ENCODE measurements around the gene PTMS. TPM values are rescaled to one million over a fixed set of nuclear protein-coding genes. Genes with fewer than 3 reads are reported as not detected.

The PTMS gene
- total RNA-seq, 1 experiment from 2014 or later: 633 TPM

DNA sequence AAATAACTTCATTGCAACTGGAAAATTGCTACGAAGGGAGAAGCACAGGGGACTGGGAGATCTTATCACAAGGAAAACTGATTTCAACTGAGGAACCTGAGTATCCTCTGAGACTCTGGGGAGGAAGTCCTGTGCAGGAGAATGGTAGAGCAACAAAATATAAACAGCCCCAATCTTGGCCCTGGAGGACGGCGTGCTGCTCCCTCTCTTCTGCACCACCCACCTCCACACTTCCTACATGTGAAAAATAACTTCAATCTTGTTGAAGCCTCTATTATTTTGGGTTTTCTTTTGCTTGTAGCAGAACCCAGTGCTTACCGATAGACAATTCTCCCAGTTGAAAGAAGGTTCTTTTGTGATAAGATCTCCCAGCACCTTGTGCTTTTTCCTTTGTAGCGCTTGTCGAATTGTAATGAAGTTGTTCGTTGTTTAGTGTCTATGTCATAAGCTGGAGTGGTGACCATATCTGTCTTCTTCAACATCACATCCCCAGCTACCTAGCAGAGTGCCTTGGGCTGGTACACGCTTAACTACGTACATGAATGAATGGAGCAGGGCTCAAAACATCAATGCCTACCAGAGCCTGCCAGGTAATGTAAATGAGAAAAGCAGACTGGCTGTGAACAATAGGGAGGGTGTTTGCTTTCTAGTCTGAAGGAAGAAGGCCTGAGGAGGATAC lies 20.4 kb downstream of the PTMS start:
- POLR2A ChIA-PET (ENCODE audit: unreplicated experiment): interaction anchor here (0.6 kb wide), 2 partner anchors 21 to 335 kb away, joined by 3 read pairs; partner anchors contain the start of genes PTMS and TAPBPL

DNA sequence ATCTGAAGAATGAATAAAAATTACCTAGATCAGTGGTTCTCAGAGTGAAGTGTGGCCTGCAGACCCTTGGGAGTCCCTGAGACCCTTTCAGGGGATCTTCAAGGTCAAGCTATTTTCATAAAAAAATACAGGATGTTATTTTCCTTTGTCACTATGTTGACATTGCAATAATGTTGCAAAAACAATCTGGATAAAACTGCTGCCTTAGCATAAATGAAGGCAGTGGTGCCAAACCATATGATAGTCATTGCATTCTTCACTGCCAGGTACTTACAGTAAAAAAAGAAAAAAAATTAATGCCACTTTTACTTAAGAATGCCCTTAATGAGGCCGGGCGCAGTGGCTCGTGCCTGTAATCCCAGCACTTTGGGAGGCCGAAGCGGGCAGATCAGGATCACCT lies 21.1 kb downstream of the PTMS start:
- H3K9me3 ChIP-seq (ENCODE audit: insufficient read depth, low read depth): no peaks in the 10 kb centered on the region
- H3K27me3 ChIP-seq (ENCODE audit: insufficient read depth, low read depth): peaks cover 8% of the 10 kb centered on the region; the same call in 1 of the 2 replicates
- H3K4me1 ChIP-seq (replicated peaks; ENCODE audit: insufficient read depth): no peaks in the 10 kb centered on the region
- H3K79me2 ChIP-seq (ENCODE audit: low read depth): no peaks in the 10 kb centered on the region
- CTCF ChIA-PET: interaction anchor here (0.6 kb wide), 1 partner anchor 105 kb away, joined by 3 read pairs; no protein-coding TSS in a partner anchor
- no peaks in the 10 kb centered on the region for H3K9me2 ChIP-seq (ENCODE audit: insufficient read depth)
- DNase-seq: no peak
- no peak for TF ChIP-seq EZH2 (IDR thresholded peaks at IDR 0.05; ENCODE audit: low read depth)
- TF ChIP-seq, protein P1, sequence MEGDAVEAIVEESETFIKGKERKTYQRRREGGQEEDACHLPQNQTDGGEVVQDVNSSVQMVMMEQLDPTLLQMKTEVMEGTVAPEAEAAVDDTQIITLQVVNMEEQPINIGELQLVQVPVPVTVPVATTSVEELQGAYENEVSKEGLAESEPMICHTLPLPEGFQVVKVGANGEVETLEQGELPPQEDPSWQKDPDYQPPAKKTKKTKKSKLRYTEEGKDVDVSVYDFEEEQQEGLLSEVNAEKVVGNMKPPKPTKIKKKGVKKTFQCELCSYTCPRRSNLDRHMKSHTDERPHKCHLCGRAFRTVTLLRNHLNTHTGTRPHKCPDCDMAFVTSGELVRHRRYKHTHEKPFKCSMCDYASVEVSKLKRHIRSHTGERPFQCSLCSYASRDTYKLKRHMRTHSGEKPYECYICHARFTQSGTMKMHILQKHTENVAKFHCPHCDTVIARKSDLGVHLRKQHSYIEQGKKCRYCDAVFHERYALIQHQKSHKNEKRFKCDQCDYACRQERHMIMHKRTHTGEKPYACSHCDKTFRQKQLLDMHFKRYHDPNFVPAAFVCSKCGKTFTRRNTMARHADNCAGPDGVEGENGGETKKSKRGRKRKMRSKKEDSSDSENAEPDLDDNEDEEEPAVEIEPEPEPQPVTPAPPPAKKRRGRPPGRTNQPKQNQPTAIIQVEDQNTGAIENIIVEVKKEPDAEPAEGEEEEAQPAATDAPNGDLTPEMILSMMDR (conservative IDR thresholded peaks at IDR 0.05): no peak
- POLR2A ChIA-PET (ENCODE audit: unreplicated experiment): interaction anchor here (0.6 kb wide), 2 partner anchors 21 to 335 kb away, joined by 3 read pairs; partner anchors contain the start of genes PTMS and TAPBPL
- no peak overlapping the region for H3K4me2 ChIP-seq
- H3F3A ChIP-seq (ENCODE audit: insufficient read depth, low read depth): 0 out of 2 replicates have a peak, but pooled peaks cover 2% of the 10 kb centered on the region
- H3K27ac ChIP-seq: no peak overlapping the region
- H4K20me1 ChIP-seq (ENCODE audit: insufficient read depth): no peaks in the 10 kb centered on the region
- no peak overlapping the region for H2AFZ ChIP-seq
- H3K4me3 ChIP-seq: no peak overlapping the region
- H3K36me3 ChIP-seq (ENCODE audit: low read depth): no peaks in the 10 kb centered on the region
- BruUV-seq (replicated peaks): no TSS peak
- intact Hi-C loops (cut with micrococcal nuclease; ENCODE audit: unreplicated experiment): no loop called here

More for the DNA sequence above, 20.4 kb downstream of the PTMS start:
- TF ChIP-seq, protein P1 (conservative IDR thresholded peaks at IDR 0.05): no peak
- TF ChIP-seq EZH2 (IDR thresholded peaks at IDR 0.05; ENCODE audit: low read depth): no peak
- no peak for DNase-seq
- no peak overlapping the region for H3K27ac ChIP-seq
- no peaks in the 10 kb centered on the region for H3K9me2 ChIP-seq (ENCODE audit: insufficient read depth)
- no peaks in the 10 kb centered on the region for H3K36me3 ChIP-seq (ENCODE audit: low read depth)
- H3K4me3 ChIP-seq: no peak overlapping the region
- intact Hi-C loops (cut with micrococcal nuclease; ENCODE audit: unreplicated experiment): no loop called here
- H3F3A ChIP-seq (ENCODE audit: insufficient read depth, low read depth): 0 out of 2 replicates have a peak, but pooled peaks cover 2% of the 10 kb centered on the region
- H2AFZ ChIP-seq: no peak overlapping the region
- H3K79me2 ChIP-seq (ENCODE audit: low read depth): no peaks in the 10 kb centered on the region
- H3K4me2 ChIP-seq: no peak overlapping the region
- CTCF ChIA-PET: interaction anchor here (0.6 kb wide), 1 partner anchor 105 kb away, joined by 3 read pairs; no protein-coding TSS in a partner anchor
- no TSS peak for BruUV-seq (replicated peaks)
- no peaks in the 10 kb centered on the region for H4K20me1 ChIP-seq (ENCODE audit: insufficient read depth)
- H3K9me3 ChIP-seq (ENCODE audit: insufficient read depth, low read depth): no peaks in the 10 kb centered on the region
- H3K27me3 ChIP-seq (ENCODE audit: insufficient read depth, low read depth): 0 out of 2 replicates have a peak, but pooled peaks cover under 1% of the 10 kb centered on the region
- H3K4me1 ChIP-seq (replicated peaks; ENCODE audit: insufficient read depth): no peaks in the 10 kb centered on the region

DNA sequence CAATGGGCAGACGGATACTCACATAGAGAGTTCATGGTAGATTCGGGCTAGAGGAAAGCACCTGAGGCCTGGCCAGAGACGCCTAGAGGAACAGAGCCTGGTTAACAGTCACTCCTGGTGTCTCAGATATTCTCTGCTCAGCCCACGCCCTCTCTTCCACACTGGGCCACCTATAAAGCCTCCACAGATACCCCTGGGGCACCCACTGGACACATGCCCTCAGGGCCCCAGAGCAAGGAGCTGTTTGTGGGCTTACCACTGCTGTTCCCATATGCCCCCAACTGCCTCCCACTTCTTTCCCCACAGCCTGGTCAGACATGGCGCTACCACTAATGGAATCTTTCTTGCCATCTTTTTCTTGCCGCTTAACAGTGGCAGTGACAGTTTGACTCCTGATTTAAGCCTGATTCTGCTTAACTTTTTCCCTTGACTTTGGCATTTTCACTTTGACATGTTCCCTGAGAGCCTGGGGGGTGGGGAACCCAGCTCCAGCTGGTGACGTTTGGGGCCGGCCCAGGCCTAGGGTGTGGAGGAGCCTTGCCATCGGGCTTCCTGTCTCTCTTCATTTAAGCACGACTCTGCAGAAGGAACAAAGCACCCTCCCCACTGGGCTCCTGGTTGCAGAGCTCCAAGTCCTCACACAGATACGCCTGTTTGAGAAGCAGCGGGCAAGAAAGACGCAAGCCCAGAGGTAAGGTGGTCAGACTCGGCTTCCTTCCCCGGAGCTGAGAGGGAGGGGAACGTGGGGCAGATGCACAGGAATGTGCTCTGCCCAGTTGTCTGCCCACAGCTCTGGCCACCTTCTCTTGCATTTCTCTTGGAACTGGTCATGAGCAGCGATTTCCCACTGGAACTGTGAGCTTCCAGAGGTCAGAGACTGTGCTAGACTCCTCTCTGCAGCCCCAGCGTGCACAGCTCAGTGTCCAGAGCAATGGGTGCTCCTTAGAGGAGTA lies 23.1 kb downstream of the PTMS start, which contains the start of gene CD4:
CD4 (plus strand) TSS at position 557 of the 953 bp plus-strand sequence. CDS start 10,611 bp downstream, outside the sequence.
- no peaks in the 10 kb centered on the region for H4K20me1 ChIP-seq (ENCODE audit: insufficient read depth)
- peak in 1 of 2 experiments; percentile 37 for DNase-seq
- no peak within 1 kb of the TSS for H3K4me2 ChIP-seq
- ChIA-PET POLR2A (ENCODE audit: unreplicated experiment) (interaction anchor here (0.5 to 1.1 kb wide), 3 partner anchors 65 to 185 kb away, joined by 3 read pairs; partner anchors contain the start of gene COPS7A), CTCF (interaction anchor here (1.1 kb wide), 1 partner anchor 36 kb away, joined by 4 read pairs; the partner anchor contains the start of gene MLF2)
- TF ChIP-seq, protein P1 (conservative IDR thresholded peaks at IDR 0.05): no peak
- TF ChIP-seq EZH2 (IDR thresholded peaks at IDR 0.05; ENCODE audit: low read depth): no peak
- no peak within 1 kb of the TSS for H3K27ac ChIP-seq
- peaks cover 25% of the 10 kb centered on the region; the same call in 1 of the 2 replicates for H3K27me3 ChIP-seq (ENCODE audit: insufficient read depth, low read depth)
- H3K36me3 ChIP-seq (ENCODE audit: low read depth): no peaks in the 10 kb centered on the region
- no peaks in the 10 kb centered on the region for H3K4me1 ChIP-seq (replicated peaks; ENCODE audit: insufficient read depth)
- no peaks in the 10 kb centered on the region for H3K79me2 ChIP-seq (ENCODE audit: low read depth)
- intact Hi-C loops (cut with micrococcal nuclease; ENCODE audit: unreplicated experiment): no loop called here
- no TSS peak for BruUV-seq (replicated peaks)
- 0 out of 2 replicates have a peak, but pooled peaks cover 2% of the 10 kb centered on the region for H3F3A ChIP-seq (ENCODE audit: insufficient read depth, low read depth)
- no peak within 1 kb of the TSS for H3K4me3 ChIP-seq
- H3K9me3 ChIP-seq (ENCODE audit: insufficient read depth, low read depth): no peaks in the 10 kb centered on the region
- no peak within 1 kb of the TSS for H2AFZ ChIP-seq
- no peaks in the 10 kb centered on the region for H3K9me2 ChIP-seq (ENCODE audit: insufficient read depth)

Measured in PC-9 (cell line).